Measurements from ENCODE around the gene MRPL41.
"Not testable (repeated sequence)": the region's sequence is repeated elsewhere in the genome, so short reads cannot be mapped to it uniquely, and the experiment has no call there.

Gene MRPL41

DNA sequence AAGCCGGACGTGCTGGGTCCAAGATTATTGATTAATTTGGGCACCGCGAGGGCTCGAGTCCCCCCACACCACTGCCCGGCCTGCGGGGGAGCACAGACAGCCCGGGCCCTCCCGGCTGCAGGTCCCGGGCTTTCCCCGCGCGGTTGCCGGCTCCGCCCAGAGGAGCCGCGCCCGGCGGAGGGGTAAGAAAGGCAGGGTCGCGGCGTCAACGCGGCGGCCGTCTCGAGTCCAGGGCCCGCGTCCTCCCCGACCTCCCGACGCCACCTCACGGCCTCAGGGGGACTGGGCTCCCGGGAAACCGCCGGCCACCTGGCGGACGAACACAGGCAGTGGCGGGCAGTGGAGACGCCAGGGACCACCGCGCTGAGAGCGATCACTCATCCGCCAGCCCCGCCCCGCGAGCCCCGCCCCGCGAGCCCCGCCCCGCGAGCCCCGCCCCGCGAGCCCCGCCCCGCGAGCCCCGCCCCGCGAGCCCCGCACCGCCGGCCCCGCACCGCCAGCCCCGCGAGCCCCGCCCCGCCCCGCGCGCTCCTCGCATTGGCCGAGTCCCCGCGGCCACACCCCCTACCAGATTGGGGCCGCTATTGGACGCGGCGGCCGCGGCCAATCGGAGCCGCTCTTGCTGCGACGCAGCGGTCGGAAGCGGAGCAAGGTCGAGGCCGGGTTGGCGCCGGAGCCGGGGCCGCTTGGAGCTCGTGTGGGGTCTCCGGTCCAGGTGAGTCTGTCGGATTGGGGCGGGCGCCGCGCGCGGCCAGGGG is at the start of gene MRPL41:
Gene MRPL41, plus strand, starts transcription at position 616 of the 758 bp plus-strand sequence. CDS start 203 bp downstream, outside the sequence.
- DNase-seq (ENCODE audit: low spot score) = peak; percentile 94

DNA sequence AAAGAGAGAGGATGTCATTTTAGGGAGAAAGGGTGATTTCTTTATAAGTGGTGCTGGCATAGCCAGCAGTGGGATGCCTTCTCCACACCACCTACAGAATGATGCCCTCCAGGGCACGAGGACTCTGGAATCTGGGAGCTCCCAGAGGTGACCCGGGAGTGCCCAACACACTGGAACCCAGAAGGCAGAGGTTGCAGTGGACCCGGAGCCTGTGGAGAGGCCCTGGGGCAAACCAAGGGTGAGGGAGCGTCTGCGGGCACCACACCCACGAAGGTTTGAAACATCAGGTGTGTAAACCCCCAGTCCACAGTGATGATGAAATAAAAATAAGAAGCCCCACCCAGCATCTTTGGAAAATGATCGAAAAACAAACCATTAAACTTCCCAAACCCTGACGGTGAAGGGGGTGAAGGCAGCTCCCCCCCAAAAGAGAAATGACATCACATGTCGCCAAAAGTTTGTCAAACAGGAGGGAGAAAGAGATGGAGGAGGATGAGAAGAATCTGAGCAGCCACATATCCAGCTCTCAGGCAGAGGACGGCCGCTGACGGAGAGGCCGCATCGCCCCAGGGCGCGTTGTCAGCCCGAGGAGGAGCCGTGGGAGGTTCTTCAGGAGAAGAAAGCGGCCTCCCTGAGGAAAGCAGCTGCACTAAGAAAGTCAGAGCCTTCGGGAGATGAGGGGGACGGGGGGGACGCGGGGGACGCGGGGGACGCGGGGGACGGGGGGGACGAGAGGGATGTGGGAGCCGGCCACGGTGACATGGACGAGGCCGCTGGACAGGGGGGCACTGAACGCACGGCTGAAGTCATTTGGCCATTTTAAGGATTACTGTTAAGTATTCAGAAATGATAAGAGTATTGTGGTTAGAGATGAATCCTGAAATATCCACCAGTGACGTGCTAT is 49.4 kb upstream of the MRPL41 start:
- no peak for DNase-seq (ENCODE audit: low spot score)

DNA sequence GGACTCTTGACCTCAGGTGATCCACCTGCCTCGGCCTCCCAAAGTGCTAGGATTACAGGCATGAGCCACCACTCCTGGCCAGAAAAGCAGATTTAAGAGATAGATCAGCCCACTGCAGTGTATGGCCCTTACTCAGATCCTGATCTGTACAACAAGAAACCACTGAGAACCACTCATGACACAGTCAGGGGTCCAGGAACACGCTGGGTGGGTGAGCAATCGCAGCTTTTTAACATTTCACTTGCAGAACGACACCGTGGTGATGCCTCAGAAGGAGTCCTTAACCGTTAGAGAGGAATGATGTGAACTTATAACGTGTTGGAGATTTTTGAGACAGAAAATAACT is 47.3 kb upstream of the MRPL41 start:
- no peak for DNase-seq (ENCODE audit: low spot score)

DNA sequence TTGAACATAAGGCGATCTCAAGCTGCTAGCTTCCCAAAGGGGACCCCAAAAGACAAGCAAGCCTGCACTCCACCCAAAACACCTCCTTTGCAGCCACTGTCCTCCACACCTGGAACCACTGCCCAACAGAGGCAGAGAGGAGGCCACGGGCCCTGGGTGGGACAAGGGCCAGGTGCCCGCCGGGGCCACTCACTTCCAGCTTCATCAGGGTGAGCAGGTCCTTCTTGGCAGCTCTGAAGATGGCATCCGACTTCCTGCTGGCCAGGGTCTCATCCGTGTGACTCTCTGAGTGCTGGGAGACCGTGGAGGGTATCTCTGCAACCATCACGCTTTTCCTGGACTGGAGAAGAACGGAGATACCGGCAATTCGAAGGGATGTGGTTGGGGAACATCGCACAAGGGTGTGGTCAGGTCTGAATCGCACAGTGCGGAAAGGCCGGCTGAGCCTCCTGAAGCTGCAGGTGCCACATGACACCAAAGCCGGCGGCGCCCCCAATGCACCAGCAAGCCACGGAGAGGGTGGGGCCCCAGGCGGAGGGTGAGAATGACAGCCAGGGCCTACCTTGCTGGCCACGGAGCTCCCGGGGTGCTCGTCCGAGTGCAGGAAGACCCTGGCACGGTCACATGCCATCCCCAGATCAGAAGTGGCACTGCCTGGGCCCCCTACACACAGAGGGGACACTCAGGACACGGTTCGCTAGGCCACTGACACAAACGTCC is 46.1 kb upstream of the MRPL41 start:
- no peak for DNase-seq (ENCODE audit: low spot score)

DNA sequence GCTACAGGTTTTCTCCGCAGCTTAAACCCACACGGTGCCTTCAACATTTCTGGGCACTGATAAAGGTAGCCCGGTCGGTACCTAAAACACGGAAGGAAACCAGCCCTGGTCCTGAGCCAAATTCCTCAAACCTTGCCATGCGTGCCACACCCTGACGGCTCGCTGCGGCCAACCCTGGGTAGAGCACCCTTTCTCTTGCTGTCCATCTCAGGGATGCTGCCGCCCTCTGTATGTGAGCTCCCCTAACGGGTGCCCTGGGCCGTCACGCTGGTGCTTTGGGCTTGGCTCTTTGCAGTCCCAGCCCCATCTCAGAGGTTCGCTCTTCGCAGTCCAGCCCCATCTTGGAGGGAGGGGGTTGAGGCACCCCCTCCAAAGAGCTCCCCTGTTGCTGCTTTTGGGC is 45.4 kb upstream of the MRPL41 start:
- no peak for DNase-seq (ENCODE audit: low spot score)

DNA sequence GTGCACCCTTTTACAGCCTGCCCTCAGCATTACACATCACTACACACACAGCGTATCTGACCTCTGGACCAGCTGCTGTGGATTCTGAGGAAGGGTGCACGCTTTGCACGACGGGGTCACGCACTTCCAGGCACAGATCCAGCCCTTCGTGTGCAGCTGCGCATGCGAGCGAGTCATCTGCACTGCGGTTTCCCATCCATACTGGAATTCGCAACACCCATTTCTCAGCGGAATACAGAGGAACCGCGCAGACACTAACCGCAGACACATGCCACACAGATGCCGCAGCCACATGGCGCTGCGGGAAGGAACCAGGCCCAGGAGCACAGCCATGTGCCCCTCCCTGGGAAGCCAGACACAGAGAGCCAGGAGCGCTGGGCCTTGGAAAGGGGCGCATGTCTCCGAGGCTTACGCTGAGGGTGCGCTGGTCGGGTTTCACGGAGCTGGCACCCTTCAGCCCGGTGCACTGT is 44.9 kb upstream of the MRPL41 start:
- no peak for DNase-seq (ENCODE audit: low spot score)

DNA sequence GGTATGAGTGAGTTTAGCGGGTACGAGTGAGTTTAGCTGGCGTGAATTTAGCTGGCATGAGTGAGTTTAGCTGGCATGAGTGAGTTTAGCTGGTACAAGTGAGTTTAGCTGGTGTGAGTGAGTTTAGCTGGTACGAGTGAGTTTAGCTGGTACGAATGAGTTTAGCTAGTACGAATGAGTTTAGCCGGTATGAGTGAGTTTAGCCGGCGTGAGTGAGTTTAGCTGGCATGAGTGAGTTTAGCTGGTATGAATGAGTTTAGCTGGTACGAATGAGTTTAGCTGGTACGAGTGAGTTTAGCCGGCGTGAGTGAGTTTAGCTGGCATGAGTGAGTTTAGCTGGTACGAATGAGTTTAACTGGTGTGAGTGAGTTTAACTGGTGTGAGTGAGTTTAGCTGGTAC is 42.5 kb upstream of the MRPL41 start:
- no peak for DNase-seq (ENCODE audit: low spot score)

DNA sequence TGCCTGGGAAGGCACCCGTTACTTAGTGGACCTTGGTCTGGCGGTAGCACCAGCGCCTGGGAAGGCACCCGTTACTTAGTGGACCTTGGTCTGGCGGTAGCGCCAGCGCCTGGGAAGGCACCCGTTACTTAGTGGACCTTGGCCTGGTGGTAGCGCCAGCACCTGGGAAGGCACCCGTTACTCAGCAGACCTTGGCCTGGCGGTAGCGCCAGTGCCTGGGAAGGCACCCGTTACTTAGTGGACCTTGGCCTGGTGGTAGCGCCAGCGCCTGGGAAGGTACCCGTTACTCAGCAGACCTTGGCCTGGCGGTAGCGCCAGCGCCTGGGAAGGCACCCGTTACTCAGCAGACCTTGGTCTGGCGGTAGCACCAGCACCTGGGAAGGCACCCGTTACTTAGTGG is 40.6 kb upstream of the MRPL41 start:
- not testable (repeated sequence) for DNase-seq (ENCODE audit: low spot score)

DNA sequence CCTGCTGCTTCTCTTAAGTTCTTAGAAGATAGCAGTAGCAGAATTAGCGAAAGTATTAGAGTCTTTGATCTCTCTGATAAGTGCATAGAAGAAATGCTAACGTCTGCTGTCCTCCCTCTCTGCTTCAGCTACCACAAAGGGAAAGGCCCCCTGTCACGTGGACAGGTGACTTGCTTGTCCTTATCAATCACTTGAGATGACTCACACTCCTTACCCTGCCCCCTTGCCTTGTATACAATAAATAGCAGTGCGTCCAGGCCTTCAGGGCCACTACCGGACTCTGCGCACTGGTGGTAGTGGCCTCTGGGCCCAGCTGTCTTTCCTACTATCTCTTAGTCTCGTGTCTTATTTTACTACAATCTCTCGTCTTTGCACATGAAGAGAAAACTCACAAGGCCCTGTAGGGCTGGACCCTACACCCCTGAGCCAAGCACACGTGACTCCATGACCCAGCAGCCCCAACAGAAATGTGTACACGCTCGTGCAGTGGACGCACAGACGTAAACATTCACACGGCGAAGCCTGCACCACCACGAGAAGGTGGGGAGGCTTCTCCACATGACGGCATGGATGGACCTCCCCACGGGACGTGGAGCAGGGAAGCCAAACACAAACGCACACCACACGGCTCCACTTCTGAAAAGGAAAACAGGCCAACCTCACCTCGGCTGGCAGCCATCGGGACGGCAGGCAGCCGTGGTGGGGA is 39.8 kb upstream of the MRPL41 start:
- DNase-seq (ENCODE audit: low spot score) = no peak

DNA sequence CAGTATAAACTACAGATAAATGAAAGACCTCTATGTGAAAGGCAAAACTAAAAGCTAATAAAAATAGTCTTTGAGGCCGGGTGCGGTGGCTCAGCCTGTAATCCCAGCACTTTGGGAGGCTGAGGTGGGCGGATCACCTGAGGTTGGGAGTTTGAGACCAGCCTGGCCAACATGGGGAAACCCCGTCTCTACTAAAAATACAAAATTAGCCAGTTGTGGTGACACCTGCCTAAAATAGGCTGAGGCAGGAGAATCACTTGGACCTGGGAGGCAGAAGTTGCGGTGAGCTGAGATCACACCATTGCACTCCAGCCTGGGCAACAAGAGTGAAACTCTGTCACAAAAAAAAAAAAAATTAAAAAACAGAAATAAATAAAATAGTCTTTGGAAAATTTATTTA is 38.5 kb upstream of the MRPL41 start:
- DNase-seq (ENCODE audit: low spot score) = not testable (repeated sequence)

DNA sequence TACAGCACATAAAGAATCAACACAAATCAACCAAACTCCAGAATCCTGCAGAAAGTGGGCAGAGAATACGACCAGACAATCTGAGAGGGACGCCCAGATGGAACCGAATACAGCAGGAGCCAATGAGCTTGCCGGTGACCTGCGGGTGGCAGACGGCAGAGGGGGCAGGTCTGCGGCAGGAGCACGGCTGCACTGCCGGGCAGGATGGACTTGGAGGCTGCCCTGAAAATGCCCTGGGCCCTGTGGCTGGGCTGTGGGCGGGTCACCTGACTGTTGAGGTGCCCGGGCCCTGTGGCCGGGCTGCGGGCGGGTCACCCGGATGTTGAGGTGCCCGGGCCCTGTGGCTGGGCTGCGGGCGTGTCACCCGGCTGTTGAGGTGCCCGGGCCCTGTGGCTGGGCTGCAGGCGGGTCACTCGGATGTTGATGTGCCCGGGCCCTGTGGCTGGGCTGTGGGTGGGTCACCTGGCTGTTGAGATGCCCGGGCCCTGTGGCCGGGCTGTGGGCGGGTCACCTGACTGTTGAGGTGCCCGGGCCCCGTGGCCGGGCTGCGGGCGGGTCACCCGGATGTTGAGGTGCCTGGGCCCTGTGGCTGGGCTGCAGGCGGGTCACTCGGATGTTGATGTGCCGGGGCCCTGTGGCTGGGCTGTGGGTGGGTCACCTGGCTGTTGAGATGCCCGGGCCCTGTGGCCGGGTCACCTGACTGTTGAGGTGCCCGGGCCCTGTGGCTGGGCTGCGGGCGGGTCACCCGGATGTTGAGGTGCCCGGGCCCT is 37.7 kb upstream of the MRPL41 start:
- DNase-seq (ENCODE audit: low spot score) = not testable (repeated sequence)

DNA sequence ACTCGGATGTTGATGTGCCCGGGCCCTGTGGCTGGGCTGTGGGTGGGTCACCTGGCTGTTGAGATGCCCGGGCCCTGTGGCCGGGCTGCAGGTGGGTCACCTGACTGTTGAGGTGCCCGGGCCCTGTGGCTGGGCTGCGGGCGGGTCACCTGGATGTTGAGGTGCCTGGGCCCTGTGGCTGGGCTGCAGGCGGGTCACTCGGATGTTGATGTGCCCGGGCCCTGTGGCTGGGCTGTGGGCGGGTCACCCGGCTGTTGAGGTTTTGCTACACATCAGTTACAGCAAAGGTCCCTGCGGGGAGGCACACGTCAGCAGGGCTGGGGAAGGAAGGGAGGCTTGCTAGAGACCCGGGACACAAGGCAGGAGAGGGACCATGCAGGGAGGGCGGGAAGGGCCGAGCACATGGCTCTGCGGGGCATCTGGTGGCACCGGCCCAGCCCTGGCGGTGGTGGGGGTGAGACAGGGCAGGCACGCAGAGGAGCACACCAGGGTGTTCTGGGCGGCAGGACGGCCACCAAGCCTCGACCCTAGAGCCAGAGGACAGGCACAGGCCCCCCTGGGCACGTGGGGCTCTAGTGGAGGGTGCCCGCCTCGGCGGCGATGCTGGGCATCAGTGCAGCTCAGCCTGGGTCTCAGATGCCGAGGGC is 36.9 kb upstream of the MRPL41 start:
- DNase-seq (ENCODE audit: low spot score) = no peak

DNA sequence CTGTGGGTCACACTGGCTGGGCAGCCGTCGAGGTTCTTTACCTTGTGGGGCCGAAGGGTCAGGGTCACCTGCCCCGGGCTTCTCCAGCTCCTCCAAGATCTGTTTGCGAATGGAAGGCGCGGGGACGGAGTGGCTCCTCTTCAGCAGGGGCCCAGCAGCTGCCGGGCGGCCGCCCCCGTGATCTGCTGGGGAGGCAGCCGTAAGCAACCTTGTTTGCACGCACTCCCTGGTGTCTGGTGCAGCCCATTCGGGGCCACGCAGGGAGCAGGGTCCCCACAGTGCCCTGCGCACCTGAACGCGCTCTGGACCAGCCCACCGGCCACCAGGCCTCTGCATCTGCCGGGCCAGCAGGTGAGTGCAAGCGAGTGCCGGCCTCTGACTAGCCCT is 36.3 kb upstream of the MRPL41 start:
- no peak for DNase-seq (ENCODE audit: low spot score)

DNA sequence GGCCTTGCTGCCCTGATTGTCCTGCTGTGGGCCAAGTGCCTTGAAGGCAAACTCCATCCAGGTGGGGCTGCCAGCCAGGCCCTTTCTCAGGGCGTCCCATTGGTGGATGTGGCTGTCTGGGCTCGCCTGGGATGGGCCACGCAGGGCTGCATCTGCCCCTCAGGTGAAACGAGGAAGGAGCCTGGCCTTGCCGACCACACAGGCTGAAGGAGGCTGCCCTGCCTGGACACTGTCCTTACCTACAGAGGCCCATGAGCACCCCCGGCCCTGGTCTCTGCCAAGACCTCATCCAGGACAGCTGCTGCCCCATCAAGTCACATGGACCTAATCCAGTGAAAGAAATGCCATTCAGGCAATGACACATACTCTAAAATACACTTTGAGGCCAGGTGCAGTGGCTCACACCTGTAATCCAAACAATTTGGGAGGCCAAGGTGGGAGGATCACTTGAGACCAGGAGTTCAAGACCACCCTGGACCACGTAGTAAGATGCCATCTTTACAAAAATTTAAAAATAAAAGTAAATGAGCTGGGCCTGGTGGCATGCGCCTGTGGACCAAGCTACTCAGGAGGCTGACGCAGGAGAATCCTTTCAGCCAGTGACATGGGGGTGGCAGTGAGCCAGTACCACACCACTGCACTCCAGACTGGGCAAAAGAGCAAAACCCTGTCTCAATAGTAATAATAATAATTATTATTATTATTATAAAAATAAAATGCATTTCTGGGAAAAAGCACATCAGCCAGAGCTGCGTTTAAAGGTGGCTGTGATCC is 35.3 kb upstream of the MRPL41 start:
- DNase-seq (ENCODE audit: low spot score) = no peak

DNA sequence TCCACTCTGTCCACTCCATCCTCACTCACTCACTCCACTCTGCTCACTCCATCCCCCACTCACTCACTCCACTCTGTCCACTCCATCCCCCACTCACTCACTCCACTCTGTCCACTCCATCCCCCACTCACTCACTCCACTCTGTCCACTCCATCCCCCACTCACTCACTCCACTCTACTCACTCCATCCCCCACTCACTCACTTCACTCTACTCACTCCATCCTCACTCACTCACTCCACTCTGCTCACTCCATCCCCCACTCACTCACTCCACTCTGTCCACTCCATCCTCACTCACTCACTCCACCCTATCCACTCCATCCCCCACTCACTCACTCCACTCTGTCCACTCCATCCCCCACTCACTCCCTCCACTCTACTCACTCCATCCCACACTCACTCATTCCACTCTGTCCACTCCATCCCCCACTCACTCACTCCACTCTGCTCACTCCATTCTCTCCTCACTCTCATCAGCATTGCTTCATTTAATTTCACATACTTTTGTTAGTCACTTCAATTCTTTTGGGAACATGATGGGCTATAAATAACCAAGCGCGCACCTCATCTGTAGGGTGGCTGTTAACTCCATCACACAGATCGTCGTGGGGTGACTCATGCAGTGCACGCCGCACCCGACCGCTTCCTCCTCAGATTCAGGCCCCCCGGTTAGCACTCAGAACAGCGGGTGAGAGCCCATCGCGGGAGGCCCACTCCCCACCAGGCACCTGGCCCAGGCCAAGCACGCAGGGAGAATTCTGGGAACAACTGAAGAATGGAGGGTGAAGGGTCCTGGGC is 32.8 kb upstream of the MRPL41 start:
- DNase-seq (ENCODE audit: low spot score) = not testable (repeated sequence)

DNA sequence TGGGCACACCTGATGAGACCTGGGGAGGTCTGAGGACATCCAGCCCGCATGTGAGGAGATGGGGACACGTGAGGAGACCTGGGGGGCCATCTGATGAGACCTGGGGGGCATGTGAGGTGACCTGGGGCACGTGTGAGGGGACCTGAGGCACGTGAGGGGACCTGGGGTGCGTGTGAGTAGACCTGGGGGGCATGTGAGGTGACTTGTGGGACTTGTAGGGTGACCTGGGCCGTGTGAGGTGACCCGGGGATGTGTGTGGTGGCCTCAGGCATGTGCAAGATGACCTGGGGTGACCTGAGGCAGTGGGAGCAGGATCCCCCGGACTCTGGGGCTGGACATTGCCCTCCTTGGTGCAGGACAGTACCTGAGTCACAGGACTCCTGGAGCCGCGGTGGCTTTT is 32.1 kb upstream of the MRPL41 start:
- no peak for DNase-seq (ENCODE audit: low spot score)

DNA sequence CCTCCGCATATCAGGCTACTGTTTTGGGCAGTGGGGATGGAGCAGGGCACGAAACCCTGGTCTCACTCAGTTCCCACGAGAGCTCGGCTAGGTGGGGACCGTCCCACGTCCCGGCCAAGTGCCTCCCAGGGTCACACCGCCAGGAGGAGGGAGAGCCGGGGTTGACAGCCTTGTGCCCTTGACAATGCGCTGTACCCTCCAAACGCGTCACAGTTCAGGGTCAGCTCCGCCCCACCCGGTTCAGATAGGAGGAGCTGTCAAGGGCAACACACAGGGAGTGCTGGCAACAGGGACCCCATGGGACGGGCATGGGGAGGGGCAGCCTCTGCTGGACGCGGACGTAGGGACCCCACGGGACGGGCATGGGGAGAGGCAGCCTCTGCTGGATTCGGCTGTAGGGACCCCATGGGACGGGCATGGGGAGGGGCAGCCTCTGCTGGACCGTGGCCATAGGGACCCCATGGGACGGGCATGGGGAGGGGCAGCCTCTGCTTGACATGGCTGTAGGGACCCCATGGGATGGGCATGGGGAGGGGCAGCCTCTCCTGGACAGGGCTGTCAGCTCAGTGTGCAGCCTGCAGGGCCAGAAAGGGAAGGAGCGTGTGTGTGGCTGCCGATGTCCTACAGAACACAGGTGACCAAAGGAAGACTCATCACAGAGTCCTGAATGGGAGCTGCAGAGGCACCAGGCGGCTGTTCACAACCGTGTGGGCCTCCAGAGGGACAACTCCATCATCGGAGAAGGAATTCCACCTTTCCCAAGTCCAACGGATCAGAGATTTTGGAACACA is 30.9 kb upstream of the MRPL41 start:
- no peak for DNase-seq (ENCODE audit: low spot score)

DNA sequence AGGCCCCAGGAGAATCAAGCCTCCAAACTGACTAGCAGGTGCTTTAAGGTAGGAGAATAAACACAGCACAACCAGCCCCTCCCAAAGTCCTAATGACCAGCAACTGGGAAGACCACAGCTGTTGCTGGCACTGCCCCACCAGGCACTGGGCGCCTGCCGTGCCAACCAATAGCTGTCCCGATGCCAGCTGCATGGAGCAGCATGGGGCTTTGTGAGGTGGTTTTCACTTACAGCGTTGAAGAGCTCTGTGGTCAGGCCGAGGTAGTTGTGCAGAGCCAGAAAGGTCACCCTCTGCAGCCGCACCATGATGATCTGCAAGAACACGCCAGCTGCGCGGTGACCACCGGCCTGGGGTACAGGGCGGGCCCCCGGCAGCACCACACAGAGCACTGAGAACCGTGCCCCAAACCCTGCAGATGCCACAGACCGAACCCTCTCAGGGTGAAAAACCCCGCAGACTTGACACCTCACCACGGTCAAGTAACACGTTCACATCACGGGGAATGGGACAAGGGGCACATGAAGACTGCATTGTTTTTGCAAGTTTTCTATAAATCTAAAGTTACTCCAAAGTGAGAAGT is 30.2 kb upstream of the MRPL41 start:
- DNase-seq (ENCODE audit: low spot score) = no peak
